Esophagus muscularis mucosa (tissue), 3 donors: Measurements from ENCODE around the gene PTPN3.

Source experiments
- CTCF ChIP-seq, 3 experiments: fragments of 200-600 bp in 2 of 3; fragments of 450-650 bp in 1 of 3; sonication (generic) in 2 of 3; IDR thresholded peaks; one replicate each; pipeline ENCODE4 v1.5.1; 2017 to 2019; ENCODE audit warnings: antibody characterized with exemption in 3 of 3, mild to moderate bottlenecking in 2 of 3, moderate library complexity in 1 of 3
- POLR2A ChIP-seq: fragments of 450-650 bp; IDR thresholded peaks from one replicate; pipeline ENCODE4 v1.6.1; 2017; ENCODE audit warnings: antibody characterized with exemption, moderate library complexity, mild to moderate bottlenecking, low read depth

- no peak for TF ChIP-seq POLR2A
- no peak for TF ChIP-seq CTCF (IDR thresholded peaks at IDR 0.05)
These were observed 119.8 kb downstream of the PTPN3 start for GRCh38 chr9:109378316-109378715.
